ENCODE measurements around the gene FBXL7.

The FBXL7 gene

DNA sequence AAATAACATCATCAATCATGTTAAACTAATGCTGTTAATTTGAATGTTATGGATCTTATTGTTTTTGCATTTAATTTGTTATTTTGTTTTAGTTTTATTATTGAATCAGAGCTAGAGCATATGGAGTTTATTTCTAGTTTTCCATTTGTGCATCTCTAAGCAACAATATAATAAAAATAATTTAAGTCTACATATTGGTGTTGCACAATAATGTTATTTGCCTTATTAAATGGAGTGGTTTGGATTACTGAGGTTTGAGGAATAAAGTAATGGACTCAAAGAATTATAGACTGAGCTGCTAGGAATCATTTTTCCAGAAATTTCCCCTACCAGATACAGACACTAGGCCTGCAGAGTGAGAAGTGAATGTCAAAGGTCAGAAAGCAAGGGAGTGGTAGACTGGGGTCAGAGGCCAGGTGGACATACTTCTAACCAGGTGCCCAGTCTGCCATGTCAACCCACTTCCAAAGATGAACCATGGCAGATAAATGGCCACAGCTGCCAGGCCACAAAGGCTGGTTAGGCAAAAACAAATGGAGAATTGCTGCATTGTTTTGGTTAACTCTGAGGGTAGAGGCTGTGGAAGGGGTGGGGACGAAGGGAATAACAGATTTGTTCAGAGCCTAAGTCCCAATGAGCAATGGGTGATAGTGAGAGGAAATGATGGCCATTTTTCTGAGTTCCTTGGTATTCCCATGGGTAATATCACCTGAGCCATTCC lies 113.1 kb downstream of the FBXL7 start:
- TF ChIP-seq POLR2A (IDR thresholded peaks at IDR 0.05; ENCODE audit: extremely low read depth, insufficient read length) (no peak), MYC (IDR thresholded peaks at IDR 0.05; ENCODE audit: low read depth, low read length) (no peak)
- TF ChIP-seq, protein P1, sequence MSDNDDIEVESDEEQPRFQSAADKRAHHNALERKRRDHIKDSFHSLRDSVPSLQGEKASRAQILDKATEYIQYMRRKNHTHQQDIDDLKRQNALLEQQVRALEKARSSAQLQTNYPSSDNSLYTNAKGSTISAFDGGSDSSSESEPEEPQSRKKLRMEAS (IDR thresholded peaks at IDR 0.05; ENCODE audit: low read depth, low read length) = no peak
- TF ChIP-seq, protein P2, sequence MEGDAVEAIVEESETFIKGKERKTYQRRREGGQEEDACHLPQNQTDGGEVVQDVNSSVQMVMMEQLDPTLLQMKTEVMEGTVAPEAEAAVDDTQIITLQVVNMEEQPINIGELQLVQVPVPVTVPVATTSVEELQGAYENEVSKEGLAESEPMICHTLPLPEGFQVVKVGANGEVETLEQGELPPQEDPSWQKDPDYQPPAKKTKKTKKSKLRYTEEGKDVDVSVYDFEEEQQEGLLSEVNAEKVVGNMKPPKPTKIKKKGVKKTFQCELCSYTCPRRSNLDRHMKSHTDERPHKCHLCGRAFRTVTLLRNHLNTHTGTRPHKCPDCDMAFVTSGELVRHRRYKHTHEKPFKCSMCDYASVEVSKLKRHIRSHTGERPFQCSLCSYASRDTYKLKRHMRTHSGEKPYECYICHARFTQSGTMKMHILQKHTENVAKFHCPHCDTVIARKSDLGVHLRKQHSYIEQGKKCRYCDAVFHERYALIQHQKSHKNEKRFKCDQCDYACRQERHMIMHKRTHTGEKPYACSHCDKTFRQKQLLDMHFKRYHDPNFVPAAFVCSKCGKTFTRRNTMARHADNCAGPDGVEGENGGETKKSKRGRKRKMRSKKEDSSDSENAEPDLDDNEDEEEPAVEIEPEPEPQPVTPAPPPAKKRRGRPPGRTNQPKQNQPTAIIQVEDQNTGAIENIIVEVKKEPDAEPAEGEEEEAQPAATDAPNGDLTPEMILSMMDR (IDR thresholded peaks at IDR 0.05; ENCODE audit: low read depth, low read length) = no peak

DNA sequence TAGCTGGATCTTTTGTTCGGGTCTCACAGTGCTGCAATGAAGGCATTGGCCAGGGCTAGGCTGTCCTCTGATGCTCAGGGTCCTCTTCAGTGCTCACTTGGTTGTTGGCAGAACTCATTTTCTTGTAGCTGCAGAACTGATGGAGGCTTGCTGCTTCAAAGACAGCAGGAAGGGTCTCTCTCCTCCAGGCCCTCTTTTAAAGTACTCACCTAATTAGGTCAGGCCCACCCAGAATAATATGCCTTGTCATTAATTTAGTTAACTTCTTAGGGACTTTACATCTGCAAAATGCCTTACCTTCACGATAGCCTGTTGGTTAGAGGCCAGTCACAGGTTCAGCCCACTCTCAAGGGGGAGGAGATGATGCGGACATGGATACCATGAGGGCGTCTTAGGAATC lies 114.7 kb downstream of the FBXL7 start:
- H3K4me3 ChIP-seq (ENCODE audit: low read depth, low read length) = no peak overlapping the region
- DNase-seq (ENCODE audit: low read depth) = no peak
- TF ChIP-seq, protein P2 (IDR thresholded peaks at IDR 0.05; ENCODE audit: low read depth, low read length) = no peak
- TF ChIP-seq POLR2A (IDR thresholded peaks at IDR 0.05; ENCODE audit: extremely low read depth, insufficient read length) = no peak
- no peak for TF ChIP-seq MYC (IDR thresholded peaks at IDR 0.05; ENCODE audit: low read depth, low read length)
- TF ChIP-seq, protein P1 (IDR thresholded peaks at IDR 0.05; ENCODE audit: low read depth, low read length) = no peak

More for the DNA sequence above, 113.1 kb downstream of the FBXL7 start:
- no peak for DNase-seq (ENCODE audit: low read depth)
- no peak overlapping the region for H3K4me3 ChIP-seq (ENCODE audit: low read depth, low read length)

DNA sequence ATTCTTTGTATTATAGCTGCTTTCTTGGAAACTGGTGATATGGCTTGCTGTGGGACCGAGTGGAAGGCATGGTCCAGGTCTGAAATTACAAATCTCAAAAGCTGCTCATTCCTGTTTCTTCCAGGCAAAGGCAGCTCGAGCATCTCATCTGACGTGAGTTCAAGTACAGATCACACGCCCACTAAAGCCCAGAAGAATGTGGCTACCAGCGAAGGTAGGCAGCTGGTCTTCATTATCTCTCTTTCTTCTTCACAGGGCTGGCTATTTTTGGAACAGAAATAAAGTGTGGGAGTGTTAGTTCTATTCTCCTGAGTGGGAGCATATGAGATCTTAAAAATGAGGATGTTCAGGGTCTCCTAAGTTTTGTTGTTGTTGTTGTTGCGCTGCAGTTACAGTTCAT lies 115.9 kb downstream of the FBXL7 start:
- no peak overlapping the region for H3K4me3 ChIP-seq (ENCODE audit: low read depth, low read length)
- TF ChIP-seq POLR2A (IDR thresholded peaks at IDR 0.05; ENCODE audit: extremely low read depth, insufficient read length) (no peak), MYC (IDR thresholded peaks at IDR 0.05; ENCODE audit: low read depth, low read length) (no peak)
- TF ChIP-seq, protein P2 (IDR thresholded peaks at IDR 0.05; ENCODE audit: low read depth, low read length) = no peak
- TF ChIP-seq, protein P1 (IDR thresholded peaks at IDR 0.05; ENCODE audit: low read depth, low read length) = no peak
- no peak for DNase-seq (ENCODE audit: low read depth)

DNA sequence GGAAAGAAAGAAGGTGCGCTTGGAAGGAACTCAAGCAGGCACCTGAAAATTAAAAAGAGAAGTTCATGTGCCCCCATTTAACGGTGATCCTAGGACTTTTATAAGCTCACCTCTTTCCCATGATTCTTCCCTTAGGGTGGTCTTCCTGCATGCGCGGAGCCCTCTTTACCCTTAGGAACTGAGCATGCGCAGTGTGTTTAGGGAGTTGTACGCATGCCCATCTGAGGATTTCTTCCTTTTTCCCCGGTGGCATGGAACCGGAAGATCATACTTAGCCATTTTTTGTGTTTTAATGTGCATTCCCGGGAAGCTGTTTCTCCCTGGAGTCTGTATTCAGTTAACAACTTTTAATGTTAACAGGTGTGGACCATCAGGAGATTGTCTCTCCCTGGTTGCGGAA lies 119.0 kb downstream of the FBXL7 start:
- DNase-seq (ENCODE audit: low read depth) = no peak
- no peak overlapping the region for H3K4me3 ChIP-seq (ENCODE audit: low read depth, low read length)
- TF ChIP-seq, protein P2 (IDR thresholded peaks at IDR 0.05; ENCODE audit: low read depth, low read length) = no peak
- TF ChIP-seq POLR2A (IDR thresholded peaks at IDR 0.05; ENCODE audit: extremely low read depth, insufficient read length) (no peak), MYC (IDR thresholded peaks at IDR 0.05; ENCODE audit: low read depth, low read length) (no peak)
- TF ChIP-seq, protein P1 (IDR thresholded peaks at IDR 0.05; ENCODE audit: low read depth, low read length) = no peak

DNA sequence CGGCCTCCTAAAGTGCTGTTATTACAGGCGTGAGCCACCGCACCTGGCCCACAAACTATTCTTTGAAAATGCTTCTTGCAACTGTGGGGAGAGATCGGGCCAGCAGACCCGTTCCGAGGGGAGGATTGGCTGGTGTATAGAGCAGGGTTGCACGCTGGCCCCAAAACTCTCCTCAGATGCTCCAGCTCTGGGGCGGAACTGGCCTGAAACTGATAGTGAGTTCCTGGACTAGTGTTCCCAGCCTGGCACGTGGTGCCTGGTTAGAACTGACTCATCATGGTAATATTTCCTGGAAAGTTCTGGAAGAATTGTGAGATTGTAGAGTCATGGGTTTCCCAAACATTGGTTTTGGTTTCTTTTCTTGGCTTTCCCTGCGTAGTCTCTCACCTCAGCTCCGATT lies 120.5 kb downstream of the FBXL7 start:
- TF ChIP-seq, protein P1 (IDR thresholded peaks at IDR 0.05; ENCODE audit: low read depth, low read length) = no peak
- TF ChIP-seq MYC (IDR thresholded peaks at IDR 0.05; ENCODE audit: low read depth, low read length) (no peak), POLR2A (IDR thresholded peaks at IDR 0.05; ENCODE audit: extremely low read depth, insufficient read length) (no peak)
- TF ChIP-seq, protein P2 (IDR thresholded peaks at IDR 0.05; ENCODE audit: low read depth, low read length) = no peak
- no peak for DNase-seq (ENCODE audit: low read depth)
- no peak overlapping the region for H3K4me3 ChIP-seq (ENCODE audit: low read depth, low read length)

Measured in NB4 (cell line).